Nephron progenitor cell (in vitro differentiated cells): Measurements from ENCODE around the gene MAGED1.

Experiments
- DNase-seq: peaks from one replicate; pipeline ENCODE4 v3.0.0; 2021
- H3K27ac Mint-ChIP-seq: 2 replicates; pipeline ENCODE4 v1.8.0; 2021; ENCODE audit warnings: mild to moderate bottlenecking, moderate library complexity, mixed read lengths
- H3K27me3 Mint-ChIP-seq: 2 replicates; pipeline ENCODE4 v1.8.0; 2021; ENCODE audit warnings: mild to moderate bottlenecking, low read depth, mixed read lengths; ENCODE audit not compliant: poor library complexity
- H3K36me3 Mint-ChIP-seq: 2 replicates; pipeline ENCODE4 v1.8.0; 2021; ENCODE audit warnings: low read depth, mixed read lengths
- H3K4me1 Mint-ChIP-seq: 2 replicates; pipeline ENCODE4 v1.8.0; 2021; ENCODE audit warnings: mixed read lengths
- H3K4me3 Mint-ChIP-seq: 2 replicates; pipeline ENCODE4 v1.8.0; 2021; ENCODE audit warnings: mild to moderate bottlenecking, moderate library complexity, mixed read lengths
- H3K9me3 Mint-ChIP-seq: 2 replicates; pipeline ENCODE4 v1.8.0; 2021; ENCODE audit warnings: mild to moderate bottlenecking, moderate library complexity, mixed read lengths
- TF ChIP-seq, protein P1 (sequence below): fragments of 200-600 bp; sonication (generic); IDR thresholded peaks from 2 replicates; pipeline ENCODE4 v1.5.0; 2021; ENCODE audit warnings: antibody characterized with exemption

The MAGED1 gene

DNA sequence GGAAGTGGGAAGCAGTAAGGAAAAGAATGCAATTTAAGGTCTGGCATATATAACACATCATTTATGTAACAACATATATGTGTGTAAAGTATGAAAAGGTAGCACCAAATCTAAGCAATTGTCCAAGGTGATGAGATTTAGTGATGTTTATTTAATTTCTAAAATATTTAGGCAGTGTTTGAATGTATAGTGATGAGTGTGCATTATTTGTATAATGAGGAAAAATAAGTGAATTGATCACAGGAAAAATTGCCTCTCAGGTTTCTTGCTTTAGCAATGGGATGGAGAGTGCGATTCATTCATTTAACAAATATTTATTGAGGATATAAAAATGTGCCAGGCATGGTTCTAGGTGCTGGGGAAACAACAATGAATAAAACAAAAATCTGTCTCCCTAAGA lies 2.2 kb upstream of the MAGED1 start:
- H3K27me3 Mint-ChIP-seq: no peaks in the 10 kb centered on the region
- DNase-seq: no peak
- H3K9me3 Mint-ChIP-seq: peaks cover 43% of the 10 kb centered on the region
- TF ChIP-seq, protein P1, sequence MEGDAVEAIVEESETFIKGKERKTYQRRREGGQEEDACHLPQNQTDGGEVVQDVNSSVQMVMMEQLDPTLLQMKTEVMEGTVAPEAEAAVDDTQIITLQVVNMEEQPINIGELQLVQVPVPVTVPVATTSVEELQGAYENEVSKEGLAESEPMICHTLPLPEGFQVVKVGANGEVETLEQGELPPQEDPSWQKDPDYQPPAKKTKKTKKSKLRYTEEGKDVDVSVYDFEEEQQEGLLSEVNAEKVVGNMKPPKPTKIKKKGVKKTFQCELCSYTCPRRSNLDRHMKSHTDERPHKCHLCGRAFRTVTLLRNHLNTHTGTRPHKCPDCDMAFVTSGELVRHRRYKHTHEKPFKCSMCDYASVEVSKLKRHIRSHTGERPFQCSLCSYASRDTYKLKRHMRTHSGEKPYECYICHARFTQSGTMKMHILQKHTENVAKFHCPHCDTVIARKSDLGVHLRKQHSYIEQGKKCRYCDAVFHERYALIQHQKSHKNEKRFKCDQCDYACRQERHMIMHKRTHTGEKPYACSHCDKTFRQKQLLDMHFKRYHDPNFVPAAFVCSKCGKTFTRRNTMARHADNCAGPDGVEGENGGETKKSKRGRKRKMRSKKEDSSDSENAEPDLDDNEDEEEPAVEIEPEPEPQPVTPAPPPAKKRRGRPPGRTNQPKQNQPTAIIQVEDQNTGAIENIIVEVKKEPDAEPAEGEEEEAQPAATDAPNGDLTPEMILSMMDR: no peak
- H3K36me3 Mint-ChIP-seq: peaks cover 8% of the 10 kb centered on the region
- peaks cover 28% of the 10 kb centered on the region for H3K4me1 Mint-ChIP-seq
- H3K4me3 Mint-ChIP-seq: peak overlapping the region; percentile 20
- peak overlapping the region; percentile 4 for H3K27ac Mint-ChIP-seq

DNA sequence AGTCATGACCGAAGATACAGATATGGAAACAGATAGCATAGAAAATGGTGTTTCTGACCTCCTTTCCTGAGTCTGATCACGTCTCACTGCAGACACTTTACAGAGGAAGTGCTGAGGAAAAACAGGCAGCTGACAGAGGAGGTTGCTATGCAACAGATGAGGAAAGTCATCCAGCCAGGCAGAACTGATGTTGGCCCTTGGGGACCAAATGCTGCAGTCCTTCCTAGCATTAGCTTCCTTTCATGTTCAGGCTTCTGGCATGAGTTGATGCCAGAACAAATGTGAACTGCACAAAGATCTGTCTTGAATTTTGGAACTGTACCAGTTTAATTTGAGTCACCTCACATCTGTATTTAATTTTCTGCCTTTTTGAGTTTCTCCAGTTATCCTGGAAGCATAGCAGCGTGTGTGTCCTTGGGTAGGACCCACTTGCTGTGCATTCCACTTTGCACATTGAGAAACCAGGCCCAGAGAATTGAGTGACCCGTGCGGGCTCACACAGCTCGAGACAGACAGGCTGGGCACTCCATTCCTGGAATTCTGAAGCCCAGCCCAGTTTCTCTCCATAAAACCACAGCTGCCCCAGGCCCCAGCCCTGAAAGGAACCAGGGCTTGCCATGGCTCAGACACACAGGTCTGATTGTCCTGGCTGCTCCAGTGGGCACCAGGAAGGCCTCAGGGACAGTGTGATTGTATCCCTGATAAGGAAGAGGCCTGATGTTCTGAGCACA lies 1.4 kb upstream of the MAGED1 start:
- H3K4me1 Mint-ChIP-seq: peaks cover 30% of the 10 kb centered on the region
- peaks cover 11% of the 10 kb centered on the region for H3K36me3 Mint-ChIP-seq
- no peak for DNase-seq
- TF ChIP-seq, protein P1: no peak
- H3K9me3 Mint-ChIP-seq: peaks cover 40% of the 10 kb centered on the region
- no peaks in the 10 kb centered on the region for H3K27me3 Mint-ChIP-seq
- H3K4me3 Mint-ChIP-seq: peak overlapping the region; percentile 30
- H3K27ac Mint-ChIP-seq: peak overlapping the region; percentile 4

DNA sequence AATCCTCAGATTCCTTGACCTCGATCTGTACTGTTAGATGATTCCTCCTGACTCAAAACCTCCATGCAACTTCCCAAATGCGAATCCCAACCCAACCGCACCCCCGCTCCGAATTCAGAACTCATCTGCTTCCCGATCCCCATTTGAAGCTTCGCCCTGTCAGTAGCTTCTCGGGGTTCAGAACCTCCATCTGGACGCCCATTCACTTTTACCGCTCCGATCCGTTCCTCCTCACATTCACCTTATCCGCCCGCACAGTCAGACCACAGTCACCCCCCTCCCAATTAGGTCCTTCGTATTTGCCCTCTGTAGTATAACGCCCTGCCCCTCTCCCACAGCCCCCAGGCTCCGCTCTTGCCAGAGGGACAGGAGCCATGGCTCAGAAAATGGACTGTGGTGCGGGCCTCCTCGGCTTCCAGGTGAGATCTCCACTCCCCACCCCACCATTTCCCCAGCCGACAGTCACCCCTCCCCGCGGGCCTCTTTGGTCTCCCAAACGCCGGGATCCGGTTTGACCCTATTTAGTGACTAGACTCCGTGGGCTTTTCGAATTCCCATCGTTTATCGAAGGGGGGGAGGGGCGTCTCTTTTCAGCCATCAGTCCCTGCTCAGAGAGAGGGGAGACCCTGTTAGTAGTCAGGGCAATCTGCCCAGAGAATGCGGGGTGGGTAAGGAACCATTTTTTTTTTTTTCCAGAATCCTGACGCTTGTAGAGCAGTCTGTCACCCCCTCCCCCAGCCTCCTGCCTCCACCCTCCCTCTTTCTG lies 691 bp downstream of the MAGED1 start:
- peak; percentile 42 for DNase-seq
- H3K27ac Mint-ChIP-seq: peak overlapping the region; percentile 97
- peaks cover 49% of the 10 kb centered on the region for H3K9me3 Mint-ChIP-seq
- H3K4me3 Mint-ChIP-seq: peak overlapping the region; percentile 97
- H3K36me3 Mint-ChIP-seq: peaks cover 29% of the 10 kb centered on the region
- no peaks in the 10 kb centered on the region for H3K27me3 Mint-ChIP-seq
- TF ChIP-seq, protein P1: no peak
- H3K4me1 Mint-ChIP-seq: peaks cover 36% of the 10 kb centered on the region

DNA sequence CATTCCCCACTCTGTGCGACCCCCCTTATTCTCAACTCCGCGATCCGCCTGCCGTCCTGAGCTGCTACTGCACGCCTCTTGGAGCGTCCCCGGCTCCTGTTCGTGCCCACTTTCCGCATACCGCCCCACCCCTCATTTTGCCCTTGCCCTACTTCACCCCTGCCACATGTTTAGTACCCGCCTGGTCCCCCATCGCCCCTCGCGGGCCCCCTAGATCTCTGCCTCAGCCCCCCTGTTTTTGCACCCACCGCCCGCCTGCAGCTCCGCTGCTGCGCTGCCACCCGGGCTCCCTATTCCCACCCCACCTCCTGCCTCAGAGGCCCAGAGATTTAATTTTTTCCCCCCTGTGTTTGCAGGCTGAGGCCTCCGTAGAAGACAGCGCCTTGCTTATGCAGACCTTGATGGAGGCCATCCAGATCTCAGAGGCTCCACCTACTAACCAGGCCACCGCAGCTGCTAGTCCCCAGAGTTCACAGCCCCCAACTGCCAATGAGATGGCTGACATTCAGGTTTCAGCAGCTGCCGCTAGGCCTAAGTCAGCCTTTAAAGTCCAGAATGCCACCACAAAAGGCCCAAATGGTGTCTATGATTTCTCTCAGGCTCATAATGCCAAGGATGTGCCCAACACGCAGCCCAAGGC lies 1.4 kb downstream of the MAGED1 start:
- peaks cover 32% of the 10 kb centered on the region for H3K36me3 Mint-ChIP-seq
- TF ChIP-seq, protein P1: no peak
- DNase-seq: peak; percentile 20
- H3K9me3 Mint-ChIP-seq: peaks cover 47% of the 10 kb centered on the region
- H3K4me3 Mint-ChIP-seq: peak overlapping the region; percentile 97
- H3K27me3 Mint-ChIP-seq: no peaks in the 10 kb centered on the region
- peak overlapping the region; percentile 97 for H3K27ac Mint-ChIP-seq
- H3K4me1 Mint-ChIP-seq: peaks cover 36% of the 10 kb centered on the region

DNA sequence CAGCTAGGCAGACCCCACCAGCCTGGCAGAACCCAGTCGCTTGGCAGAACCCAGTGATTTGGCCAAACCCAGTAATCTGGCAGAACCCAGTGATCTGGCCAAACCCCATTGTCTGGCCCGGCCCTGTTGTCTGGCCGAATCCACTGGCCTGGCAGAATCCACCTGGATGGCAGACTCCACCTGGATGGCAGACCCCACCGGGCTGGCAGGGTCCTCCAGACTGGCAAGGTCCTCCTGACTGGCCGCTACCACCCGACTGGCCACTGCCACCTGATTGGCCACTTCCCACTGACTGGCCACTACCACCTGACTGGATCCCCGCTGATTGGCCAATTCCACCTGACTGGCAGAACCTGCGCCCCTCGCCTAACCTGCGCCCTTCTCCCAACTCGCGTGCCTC lies 3.2 kb downstream of the MAGED1 start:
- peak overlapping the region; percentile 55 for H3K4me3 Mint-ChIP-seq
- H3K27me3 Mint-ChIP-seq: no peaks in the 10 kb centered on the region
- peaks cover 27% of the 10 kb centered on the region for H3K4me1 Mint-ChIP-seq
- peaks cover 31% of the 10 kb centered on the region for H3K9me3 Mint-ChIP-seq
- TF ChIP-seq, protein P1: no peak
- DNase-seq: no peak
- peaks cover 45% of the 10 kb centered on the region for H3K36me3 Mint-ChIP-seq
- H3K27ac Mint-ChIP-seq: no peak overlapping the region
